ENCODE data around the gene GABRG3. TPM values are rescaled to one million over a fixed set of nuclear protein-coding genes. Genes with fewer than 3 reads are reported as not detected.

Gene GABRG3
- total RNA-seq, 4 donors from 2014 or later, result 0.67 to 3.0 TPM; not detected in 2

- 89 to 96% methylated on average over 3 of the region's 3 CpGs for WGBS, 2 donors
- no peaks in the 10 kb centered on the region for H3K4me1 ChIP-seq
- intact Hi-C loops (cut with DNase I), result no loop called here
- H3K9me3 ChIP-seq, result no peaks in the 10 kb centered on the region
- H3K27ac ChIP-seq, result no peak overlapping the region
- H3K4me3 ChIP-seq (replicated peaks in 1 of 3), result no peak overlapping the region
- no peak for DNase-seq
- TF ChIP-seq CTCF (IDR thresholded peaks at IDR 0.05) (no peak), POLR2A (IDR thresholded peaks at IDR 0.05) (no peak)
- H3K36me3 ChIP-seq, result no peaks in the 10 kb centered on the region
- H3K27me3 ChIP-seq, result no peaks in the 10 kb centered on the region
Observed at GRCh38 chr15:27514526-27514925, 543.5 kb downstream of the GABRG3 start.

GRCh38 chr15:27527490-27528067 lies 556.6 kb downstream of the GABRG3 start:
- intact Hi-C loops (cut with DNase I), result no loop called here
- Histone ChIP-seq H3K27me3 (no peaks in the 10 kb centered on the region), H3K4me3 (replicated peaks in 1 of 3) (no peak overlapping the region), H3K4me1 (no peaks in the 10 kb centered on the region), H3K27ac (no peak overlapping the region), H3K36me3 (no peaks in the 10 kb centered on the region), H3K9me3 (no peaks in the 10 kb centered on the region)
- 81 to 87% methylated on average over 18 of the region's 18 CpGs for WGBS, 2 donors
- TF ChIP-seq POLR2A (IDR thresholded peaks at IDR 0.05) (no peak), CTCF (IDR thresholded peaks at IDR 0.05) (no peak)
- no peak for DNase-seq

- no peak overlapping the region for H3K4me3 ChIP-seq (replicated peaks in 1 of 3)
- no peak overlapping the region for H3K27ac ChIP-seq
- 79 to 84% methylated on average over 8 of the region's 8 CpGs for WGBS, 2 donors
- no peaks in the 10 kb centered on the region for H3K27me3 ChIP-seq
- no peaks in the 10 kb centered on the region for H3K4me1 ChIP-seq
- TF ChIP-seq POLR2A (IDR thresholded peaks at IDR 0.05) (no peak), CTCF (IDR thresholded peaks at IDR 0.05) (no peak)
- intact Hi-C loops (cut with DNase I), result no loop called here
- no peaks in the 10 kb centered on the region for H3K36me3 ChIP-seq
- H3K9me3 ChIP-seq, result no peaks in the 10 kb centered on the region
- no peak for DNase-seq
Observed at GRCh38 chr15:27529399-27529798, 558.4 kb downstream of the GABRG3 start.

- Histone ChIP-seq H3K36me3 (no peaks in the 10 kb centered on the region), H3K27ac (no peak overlapping the region), H3K4me1 (peaks cover 0 to under 1% of the 10 kb centered on the region in 2 donors), H3K9me3 (no peaks in the 10 kb centered on the region), H3K27me3 (no peaks in the 10 kb centered on the region), H3K4me3 (replicated peaks in 1 of 3) (no peak overlapping the region)
- WGBS, 2 donors, result 91 to 92% methylated on average over 9 of the region's 9 CpGs
- TF ChIP-seq CTCF (IDR thresholded peaks at IDR 0.05), result no peak
- DNase-seq, result no peak
- intact Hi-C loops (cut with DNase I), result no loop called here
Observed at GRCh38 chr15:27530994-27531393, 560.0 kb downstream of the GABRG3 start.

GRCh38 chr15:27532358-27532757 lies 561.4 kb downstream of the GABRG3 start:
- Histone ChIP-seq H3K36me3 (no peaks in the 10 kb centered on the region), H3K27me3 (no peaks in the 10 kb centered on the region), H3K4me3 (replicated peaks in 1 of 3) (no peak overlapping the region), H3K4me1 (peaks cover 0 to 8% of the 10 kb centered on the region in 2 donors), H3K27ac (no peak overlapping the region), H3K9me3 (no peaks in the 10 kb centered on the region)
- 90 to 92% methylated on average over 3 of the region's 3 CpGs for WGBS, 2 donors
- no peak for DNase-seq
- intact Hi-C loops (cut with DNase I), result no loop called here
- TF ChIP-seq POLR2A (IDR thresholded peaks at IDR 0.05) (no peak), CTCF (IDR thresholded peaks at IDR 0.05) (no peak)
